Fibroblast of villous mesenchyme (primary cell): ENCODE measurements around the gene CFD. TPM values are rescaled to one million over a fixed set of nuclear protein-coding genes. Genes with fewer than 3 reads are reported as not detected.
A peak's percentile ranks its signal among the peaks of the same experiment; 100 is the strongest.
"Not testable (repeated sequence)": the region's sequence is repeated elsewhere in the genome, so short reads cannot be mapped to it uniquely, and the experiment has no call there.

Source experiments
- DNase-seq: peaks from one replicate; pipeline ENCODE4 v3.0.0-alpha.2; 2010; ENCODE audit warnings: low read depth
- H3K4me3 ChIP-seq: 2 replicates; pipeline ENCODE4 v1.5.1; 2011; ENCODE audit warnings: low read depth, mild to moderate bottlenecking, low read length
- CTCF ChIP-seq: IDR thresholded peaks from 2 replicates; pipeline ENCODE4 v1.5.1; 2012; ENCODE audit warnings: low read depth, mild to moderate bottlenecking, low read length; ENCODE audit not compliant: insufficient read depth
- total RNA-seq: library from RNA; depleted of rRNA; stranded (reverse); fragments of >200 nt; gene quantifications from 2 replicates; pipeline ENCODE4 v1.2.3, GENCODE V29; 2012

CFD gene
- total RNA-seq, 1 donor = 3.9 TPM

- no peak for DNase-seq
- no peak for TF ChIP-seq CTCF
- no peak overlapping the region for H3K4me3 ChIP-seq
Measured at GRCh38 chr19:843180-843835, 16.2 kb upstream of the CFD start.

DNA sequence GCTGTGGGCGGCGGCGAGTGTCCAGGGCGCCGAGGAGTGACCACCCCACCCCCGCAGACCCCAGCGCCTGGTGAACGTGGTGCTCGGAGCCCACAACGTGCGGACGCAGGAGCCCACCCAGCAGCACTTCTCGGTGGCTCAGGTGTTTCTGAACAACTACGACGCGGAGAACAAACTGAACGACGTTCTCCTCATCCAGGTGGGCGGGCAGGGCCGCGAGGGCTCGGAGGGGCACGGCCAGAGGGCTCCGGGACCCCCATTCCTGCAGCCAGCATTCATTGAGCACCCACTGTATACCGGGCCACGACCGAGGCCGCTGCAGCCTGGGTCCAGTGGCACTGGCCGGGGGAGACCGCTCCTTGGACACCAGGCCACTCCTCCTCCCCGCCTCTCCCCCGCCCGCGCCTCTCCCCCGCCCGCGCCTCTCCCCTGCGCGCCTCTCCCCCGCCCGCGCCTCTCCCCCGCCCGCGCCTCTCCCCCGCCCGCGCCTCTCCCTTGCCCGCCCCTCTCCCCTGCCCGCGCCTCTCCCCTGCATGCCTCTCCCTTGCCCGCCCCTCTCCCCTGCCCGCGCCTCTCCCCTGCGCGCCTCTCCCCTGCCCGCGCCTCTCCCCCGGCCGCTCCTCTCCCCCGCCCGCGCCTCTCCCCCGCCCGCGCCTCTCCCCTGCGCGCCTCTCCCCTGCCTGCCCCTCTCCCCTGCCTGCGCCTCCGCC is 15.5 kb upstream of the CFD start:
- TF ChIP-seq CTCF = no peak
- DNase-seq = no peak
- H3K4me3 ChIP-seq = no peak overlapping the region

DNA sequence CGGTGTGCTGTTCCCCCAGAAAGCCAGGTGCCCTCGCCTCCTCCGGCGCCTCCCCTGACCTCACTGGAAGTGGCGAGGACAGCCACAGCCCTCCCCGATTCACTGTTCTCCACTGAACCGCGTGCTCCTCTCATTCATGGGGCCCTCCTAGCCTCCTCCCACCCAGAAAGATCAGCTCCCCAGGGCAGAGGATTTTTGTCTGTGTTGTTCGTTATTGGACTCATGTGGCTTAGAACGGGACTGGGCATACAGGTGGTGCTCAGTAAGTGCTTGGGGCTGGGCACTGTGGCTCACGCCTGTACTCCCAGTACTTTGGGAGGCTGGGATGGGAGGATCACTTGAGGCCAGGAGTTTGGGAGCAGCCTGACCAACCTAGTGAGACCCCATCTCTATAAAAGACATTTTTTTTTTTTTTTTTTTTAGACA is 14.9 kb upstream of the CFD start:
- no peak overlapping the region for H3K4me3 ChIP-seq
- TF ChIP-seq CTCF = no peak
- DNase-seq = no peak

DNA sequence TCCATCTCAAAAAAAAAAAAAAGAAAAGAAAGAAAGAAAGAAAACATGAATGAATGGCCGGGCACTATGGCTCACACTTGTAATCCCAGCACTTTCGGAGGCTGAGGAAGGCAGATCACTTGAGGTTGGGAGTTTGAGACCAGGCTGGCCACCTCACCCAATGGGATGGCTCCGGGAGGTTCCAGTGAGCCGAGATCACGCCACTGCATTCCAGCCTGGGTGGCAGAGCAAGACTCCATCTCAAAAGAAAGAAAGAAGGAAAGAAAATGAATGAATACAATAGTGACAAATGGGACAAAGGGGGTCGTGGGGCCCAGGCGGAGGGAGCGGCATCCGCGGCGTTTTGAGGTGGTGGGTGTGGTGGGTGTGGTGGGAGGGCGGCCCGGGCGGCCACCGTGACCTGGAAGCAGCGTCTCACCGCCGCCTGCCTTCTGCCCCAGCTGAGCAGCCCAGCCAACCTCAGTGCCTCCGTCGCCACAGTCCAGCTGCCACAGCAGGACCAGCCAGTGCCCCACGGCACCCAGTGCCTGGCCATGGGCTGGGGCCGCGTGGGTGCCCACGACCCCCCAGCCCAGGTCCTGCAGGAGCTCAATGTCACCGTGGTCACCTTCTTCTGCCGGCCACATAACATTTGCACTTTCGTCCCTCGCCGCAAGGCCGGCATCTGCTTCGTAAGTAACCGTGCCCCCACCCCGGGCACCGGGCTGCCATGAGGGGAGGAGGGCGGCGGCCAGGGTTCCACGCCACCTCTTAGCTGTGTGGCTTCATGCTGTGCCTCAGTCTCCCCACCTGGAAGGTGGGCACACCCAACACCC is 13.6 kb upstream of the CFD start:
- DNase-seq = no peak
- no peak overlapping the region for H3K4me3 ChIP-seq
- no peak for TF ChIP-seq CTCF

DNA sequence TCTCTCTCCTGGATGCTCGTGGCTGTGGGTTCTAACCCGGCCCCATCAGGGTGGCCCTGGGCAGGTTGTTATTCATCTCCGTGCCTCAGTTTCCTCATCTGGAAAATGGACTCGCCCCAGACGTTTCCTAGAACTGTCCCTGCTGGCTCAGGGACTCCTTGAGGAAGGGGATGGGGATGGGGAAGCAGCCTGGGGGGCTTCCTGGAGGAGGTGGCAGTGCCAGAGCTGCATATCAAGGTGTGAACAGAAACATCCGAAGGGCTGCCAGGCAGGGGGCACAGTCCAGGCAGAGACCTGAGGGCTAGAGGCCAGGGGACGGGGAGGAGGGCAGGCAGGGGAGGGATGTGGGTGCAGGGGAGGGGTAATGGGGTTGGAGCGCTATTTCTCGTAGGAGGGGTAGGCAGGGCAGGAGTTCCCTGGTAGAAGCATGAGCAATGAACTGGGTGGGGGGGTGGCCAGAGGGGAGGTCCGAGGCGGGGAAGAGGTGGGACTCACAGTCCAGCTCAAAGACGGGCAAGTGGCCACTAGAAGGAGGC is 11.0 kb upstream of the CFD start:
- DNase-seq = no peak
- TF ChIP-seq CTCF = no peak
- no peak overlapping the region for H3K4me3 ChIP-seq

DNA sequence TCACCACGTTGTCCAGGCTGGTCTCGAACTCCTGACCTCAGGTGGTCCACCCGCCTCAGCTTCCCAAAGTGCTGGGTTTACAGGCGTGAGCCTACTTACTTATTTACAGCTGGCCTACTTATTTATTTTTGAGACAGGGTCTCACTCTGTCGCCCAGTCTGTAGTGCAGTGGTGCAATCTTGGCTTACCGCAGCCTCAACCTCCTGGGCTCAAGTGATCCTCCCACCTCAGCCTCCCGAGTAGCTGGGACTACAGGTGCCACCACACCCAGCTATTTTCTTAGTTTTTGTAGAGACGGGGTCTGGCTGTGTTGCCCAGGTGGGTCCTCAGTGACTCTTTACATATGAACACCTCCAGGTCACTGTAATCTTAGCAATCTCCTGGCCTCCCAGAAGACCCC is 10.3 kb upstream of the CFD start:
- not testable (repeated sequence) for H3K4me3 ChIP-seq, DNase-seq

- DNase-seq = peak; percentile 97
- peak overlapping the region; percentile 36 for H3K4me3 ChIP-seq
- no peak for TF ChIP-seq CTCF
Measured at GRCh38 chr19:850221-850978, 9.1 kb upstream of the CFD start.
